NCI-H345 (cell line): ENCODE results near the gene LRRC61.

Source experiments
- DNase-seq: peaks from one replicate; lab custom pipeline; 2025; lab: John Stamatoyannopoulos, UW

The LRRC61 gene

DNA sequence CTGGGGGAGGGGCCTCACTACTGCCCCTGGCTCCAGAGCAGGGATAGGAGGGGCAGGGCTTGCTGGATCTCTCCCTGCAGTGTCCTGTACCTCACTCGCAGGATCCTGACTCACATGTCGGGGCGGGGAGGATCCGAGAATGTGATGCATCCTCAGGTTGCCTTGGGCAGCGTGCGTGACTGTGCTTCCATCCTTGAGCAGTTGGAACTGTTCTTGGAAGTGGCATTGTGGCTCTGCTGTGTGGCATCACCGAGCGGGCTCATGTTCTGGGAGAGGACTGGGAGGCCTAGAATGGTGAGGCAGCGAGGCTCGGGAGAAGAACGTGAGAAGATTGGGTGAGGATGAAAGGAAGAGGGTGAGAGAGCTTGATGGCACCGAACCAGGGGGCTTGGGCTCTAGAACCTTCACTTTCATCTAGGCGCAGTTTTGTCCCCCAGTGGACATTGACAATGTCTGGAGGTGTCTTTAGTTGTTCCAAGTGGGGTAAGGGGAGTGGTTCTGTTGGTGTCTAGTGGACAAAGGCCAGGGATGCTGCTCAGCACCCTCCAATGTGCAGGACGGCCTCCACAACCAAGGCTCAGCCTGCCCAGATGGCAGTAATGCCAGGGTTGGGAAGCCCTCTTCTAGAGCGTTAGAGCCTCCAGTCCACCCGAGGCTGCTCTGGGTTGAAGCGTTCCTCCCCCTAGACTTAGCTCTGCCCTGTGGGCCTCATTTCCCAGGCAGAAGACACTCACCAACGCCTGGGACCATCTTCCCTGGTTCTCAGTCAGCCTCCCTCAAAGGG lies 9.9 kb downstream of the LRRC61 start:
- DNase-seq = no peak

DNA sequence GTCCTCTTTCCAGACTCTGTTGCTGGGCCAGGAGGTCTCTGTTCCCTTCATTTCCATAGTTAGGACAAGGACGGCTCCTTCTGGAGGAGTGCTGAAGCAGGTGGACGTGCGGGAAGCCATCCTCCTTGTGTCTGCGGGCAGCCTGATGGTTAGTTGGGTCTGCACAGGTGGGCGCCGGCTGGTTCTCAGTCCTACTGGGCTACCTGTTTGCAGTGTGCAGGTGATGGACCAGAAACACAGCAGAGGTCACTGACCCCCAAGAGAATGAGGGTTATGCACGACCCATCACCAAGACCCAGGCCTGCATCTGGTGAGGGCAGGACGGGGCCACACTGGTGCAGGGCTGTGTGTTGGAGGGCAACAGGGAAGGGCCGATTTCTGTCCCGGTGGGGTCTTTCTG lies 10.5 kb downstream of the LRRC61 start:
- no peak for DNase-seq

DNA sequence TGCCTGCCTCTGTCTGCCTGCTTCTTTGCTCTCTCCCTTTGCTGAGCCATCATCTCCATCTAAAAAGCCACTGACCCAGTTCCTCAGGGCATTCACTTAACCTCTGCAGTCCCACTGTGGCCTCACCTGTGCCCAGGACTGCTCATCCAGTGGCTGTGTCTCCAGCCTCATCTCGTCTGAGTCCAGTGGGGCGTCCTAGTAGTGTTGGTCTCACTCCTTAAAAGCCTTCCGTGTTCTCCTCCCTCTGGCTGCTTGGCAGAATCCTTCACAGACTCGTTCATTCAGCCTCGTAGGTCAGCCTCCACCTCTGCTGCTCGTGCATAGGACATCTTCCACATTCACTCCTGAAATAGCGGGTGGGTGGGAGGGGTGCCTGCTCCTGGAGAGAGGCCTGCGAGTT lies 11.0 kb downstream of the LRRC61 start:
- no peak for DNase-seq

DNA sequence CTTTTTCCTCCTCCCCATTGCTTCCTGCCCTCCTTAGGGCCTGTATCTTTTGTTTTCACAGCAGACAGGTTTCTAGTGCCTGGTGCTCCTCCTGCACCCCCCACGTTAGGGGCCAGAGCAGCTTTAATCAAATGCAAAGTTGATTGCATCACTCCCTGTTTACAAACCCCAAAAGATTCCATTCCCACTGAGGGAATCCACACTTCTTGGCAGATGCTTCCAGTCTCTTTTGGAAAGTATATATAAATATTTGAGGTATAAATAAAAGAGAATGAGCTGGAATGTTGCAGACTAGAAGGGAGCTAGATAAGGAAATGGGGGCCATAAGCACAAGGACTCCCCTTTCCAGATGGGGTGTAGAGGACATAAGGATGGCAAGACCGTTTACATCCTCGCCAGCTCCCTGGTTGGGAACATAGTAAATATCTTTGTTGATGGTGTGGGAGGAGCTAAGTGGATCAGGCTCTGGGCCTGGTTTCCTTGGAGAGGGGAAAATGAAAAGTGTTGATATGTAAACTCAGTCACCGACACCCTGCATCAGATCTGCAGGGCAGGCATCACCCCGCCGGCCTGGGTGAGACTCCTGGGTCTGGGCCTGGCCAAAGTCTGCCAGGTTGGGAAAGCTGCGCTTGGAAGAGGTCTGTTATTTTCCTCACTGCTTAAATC lies 12.1 kb downstream of the LRRC61 start:
- DNase-seq = no peak

DNA sequence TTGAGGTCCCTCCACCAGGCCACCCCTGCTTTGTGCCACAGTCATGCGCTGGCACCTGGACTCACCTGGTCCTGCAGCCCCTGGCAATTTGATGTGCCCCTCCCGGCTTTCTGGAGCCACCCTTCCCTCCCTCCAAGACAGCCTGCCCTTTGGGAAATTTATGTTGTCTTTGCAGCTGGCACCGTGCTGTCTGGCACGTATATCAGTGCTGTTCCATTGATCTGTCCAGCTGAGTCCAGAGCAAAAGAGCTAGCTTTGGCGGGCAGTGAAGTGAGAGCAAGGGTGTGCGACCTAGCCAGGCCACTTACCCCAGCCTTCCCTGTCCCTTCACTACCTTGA lies 12.6 kb downstream of the LRRC61 start:
- no peak for DNase-seq

DNA sequence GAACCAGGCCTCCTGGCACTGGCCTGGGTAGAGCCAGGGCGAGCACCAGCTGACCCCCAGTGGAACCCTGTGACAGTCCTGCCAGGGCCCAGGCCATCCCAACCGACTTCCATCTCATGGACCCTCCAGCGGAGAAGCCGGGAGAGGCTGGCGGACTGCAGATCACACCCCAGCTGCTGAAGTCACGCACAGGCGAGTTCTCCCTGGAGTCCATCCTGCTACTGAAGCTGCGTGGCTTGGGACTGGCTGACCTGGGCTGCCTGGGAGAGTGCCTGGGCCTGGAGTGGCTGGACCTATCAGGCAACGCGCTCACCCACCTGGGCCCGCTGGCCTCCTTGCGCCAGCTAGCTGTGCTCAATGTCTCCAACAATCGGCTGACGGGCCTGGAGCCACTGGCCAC lies 13.6 kb downstream of the LRRC61 start:
- DNase-seq = no peak

DNA sequence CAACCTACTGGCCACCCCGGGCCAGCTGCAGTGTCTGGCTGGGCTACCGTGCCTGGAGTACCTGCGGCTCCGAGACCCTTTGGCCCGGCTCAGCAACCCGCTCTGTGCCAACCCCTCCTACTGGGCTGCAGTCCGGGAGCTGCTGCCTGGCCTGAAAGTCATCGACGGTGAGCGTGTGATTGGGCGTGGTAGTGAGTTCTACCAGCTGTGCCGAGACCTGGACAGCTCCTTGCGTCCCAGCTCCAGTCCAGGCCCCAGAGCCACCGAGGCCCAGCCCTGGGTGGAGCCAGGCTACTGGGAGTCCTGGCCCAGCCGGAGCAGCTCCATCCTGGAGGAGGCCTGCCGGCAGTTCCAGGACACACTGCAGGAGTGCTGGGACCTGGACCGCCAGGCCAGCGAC lies 14.0 kb downstream of the LRRC61 start:
- no peak for DNase-seq

DNA sequence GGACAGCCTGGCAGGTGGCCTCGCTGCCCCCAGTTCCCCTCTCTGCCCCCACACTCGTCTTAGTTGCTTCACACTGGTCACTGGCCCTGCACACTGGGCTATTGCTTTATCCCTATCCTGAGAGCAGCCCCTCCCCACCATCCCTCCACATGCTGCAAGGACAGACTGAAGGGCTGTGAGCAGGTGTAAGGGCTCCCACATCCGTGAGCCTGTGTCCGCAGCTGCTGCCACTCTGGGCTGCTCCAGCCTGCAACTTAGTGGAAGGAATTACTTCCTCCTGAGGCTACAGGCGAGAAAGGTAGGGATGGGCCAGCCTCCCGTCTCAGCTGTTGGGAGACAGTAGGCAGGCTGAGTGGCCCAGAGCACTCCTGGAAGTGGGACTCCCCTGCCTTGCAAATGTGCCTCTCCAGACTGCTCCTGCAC lies 14.5 kb downstream of the LRRC61 start:
- no peak for DNase-seq

DNA sequence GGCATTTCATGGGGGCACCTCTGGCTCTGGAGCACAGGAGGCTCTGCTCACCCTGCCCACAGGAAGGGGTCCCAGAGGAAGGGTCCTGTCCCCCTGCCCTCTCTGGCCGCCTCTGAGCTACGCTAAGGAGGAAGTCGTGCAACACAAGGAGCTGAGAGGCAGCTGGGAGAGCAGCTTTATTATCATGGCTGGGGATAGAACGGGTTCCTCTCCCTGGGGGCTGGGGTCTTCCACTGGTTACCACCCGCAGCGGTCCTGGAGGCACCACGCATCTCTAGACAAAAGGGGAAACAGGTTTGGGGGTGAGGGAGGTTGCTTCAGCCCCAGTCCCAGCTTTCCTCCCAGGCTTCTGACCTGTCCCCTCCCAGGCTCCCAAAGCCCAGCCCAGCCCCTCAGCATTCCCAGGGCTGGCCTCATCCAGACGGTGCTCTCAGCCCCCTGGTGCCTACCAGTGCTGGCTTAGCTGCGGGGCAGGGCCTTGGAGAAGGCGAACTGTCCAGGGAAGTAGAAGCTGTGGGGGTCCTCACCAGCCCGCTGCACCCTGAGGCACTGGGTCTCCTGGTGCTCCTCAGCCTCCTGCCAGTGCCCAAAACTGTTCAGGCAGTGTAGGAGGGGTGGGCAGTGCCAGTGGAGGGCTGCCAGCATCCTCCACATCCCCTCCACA lies 15.1 kb downstream of the LRRC61 start:
- DNase-seq = no peak

DNA sequence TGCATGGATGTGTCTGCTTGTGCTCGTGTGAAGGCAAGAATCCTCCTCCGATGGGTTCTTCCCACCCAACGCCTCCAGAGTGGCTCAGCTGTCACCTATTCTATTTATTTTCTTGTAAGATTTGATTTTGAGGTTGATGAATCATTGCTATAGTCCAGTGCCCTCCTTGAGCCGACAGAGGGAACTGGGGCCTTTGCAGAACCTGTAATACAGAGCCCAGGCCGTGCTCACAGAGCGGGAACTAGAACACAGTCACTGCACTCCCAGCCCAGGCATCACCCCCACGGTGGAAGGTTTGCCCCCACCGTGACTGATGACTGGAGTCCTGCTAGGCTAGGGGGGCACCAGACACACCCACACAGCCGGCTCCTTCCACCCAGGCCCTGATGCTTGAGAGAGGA lies 16.3 kb downstream of the LRRC61 start:
- no peak for DNase-seq

DNA sequence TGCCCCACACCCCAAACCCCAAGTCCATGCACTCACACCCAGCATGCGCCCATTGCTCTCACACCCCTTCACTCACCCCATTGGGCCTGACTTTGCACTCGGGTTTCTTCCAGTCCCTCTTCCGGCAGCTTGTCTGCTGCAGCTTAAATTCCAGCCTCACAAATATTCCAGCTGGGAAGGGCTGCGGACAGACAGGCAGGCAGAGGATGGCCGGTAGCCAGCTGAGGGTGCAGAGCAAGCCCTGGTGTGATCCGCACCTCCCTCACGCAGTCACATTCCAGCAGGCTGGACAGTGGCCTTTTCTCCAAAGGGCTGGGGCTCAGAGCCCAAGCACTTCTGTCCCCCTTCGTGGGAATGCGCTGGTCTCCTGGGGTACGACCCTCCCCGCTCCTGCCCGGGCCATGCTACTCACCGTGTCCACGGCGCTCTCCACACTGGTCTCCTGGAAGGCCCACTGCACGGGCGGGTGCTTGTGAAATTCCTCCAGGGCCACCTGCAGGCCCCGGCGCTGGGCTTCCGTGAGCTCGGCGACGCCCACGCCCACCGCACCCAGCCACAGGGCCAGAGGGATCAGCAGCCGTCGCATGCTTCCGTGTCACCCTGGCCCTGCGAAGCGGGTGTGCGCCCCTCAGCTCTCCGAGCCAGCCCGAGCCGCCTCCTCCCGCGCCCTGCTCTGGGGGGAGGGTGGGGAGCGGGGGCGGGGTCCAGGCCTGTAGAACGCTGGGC lies 17.0 kb downstream of the LRRC61 start:
- DNase-seq = no peak

DNA sequence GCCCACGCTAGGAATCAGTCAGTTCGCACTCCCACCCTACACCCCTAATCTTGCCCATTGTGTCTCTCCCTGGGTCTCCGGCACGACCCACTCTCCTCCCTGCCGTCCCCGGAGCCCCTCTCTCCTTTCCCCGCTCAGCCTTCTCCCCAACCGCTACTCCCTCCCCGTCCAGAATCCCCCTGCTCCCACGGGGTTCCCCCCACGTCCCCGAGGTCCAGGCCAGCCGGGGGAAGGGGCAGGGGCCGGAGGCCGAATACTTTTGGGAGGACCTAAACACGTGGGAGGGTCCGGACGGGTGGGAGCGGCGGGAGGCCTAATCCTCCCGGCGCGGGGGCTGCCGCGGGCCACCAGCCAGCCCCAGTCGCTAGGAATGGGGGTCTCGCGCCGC lies 17.7 kb downstream of the LRRC61 start:
- DNase-seq = no peak

DNA sequence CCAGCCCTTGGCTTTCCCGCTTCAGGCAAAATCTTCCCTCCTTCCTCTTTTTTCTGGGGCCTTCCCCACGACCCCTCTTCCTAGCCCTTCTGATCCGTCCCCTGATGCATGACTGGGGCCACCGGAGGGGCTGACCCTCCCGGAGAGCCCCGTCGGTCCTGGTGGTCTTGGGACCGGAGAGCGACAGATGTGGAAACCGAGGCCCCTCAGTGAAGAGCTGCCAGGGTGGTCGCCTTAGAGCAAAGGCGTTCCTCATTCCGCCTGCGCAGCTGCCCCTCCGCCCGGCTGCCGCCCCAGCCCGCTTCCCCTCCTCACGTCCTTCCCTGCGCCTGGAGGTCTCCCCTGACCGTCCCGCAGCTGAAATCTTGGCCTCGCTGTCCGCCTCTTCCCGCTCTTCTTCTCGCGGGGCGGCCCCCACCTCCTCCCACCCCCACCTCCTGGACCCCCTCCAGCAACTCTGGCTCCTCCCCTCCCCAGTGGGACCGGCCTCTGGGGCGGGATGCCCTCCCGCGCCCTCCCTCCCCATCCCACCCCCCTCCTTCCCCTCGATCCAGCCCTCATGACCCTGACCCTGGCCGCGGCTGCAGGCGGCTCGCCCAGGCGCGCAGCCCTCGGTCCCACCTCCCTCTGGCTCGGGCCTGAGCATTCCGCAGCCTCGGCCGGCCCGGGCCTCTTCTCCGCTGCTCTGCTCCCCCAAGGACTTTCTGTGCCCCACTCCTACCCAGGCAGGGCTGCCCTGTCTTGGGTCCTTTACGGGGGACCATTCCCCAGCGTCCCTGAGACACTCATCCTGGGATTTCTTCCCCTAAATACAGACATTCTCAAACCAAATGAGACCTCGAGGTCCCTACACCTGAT lies 18.3 kb downstream of the LRRC61 start, which contains the start of gene RARRES2:
TSS of gene RARRES2 (minus strand) at position 367 of the 858 bp plus-strand sequence. CDS start 1,020 bp downstream, outside the sequence.
- DNase-seq = no peak

DNA sequence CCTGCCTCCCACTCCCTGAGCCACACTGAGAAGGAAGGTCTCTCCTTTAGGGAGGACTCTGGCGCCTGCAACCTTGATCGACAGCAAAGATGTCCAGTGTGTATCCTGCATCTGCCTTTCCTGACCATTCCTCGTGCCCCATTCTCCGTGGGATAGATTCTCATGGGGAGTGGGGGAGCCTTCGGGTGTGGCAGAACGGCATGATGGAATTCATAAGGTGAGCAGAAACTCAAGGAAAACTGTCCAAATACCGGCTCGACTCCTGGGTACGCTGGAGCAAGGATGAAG lies 18.9 kb downstream of the LRRC61 start:
- DNase-seq = no peak

DNA sequence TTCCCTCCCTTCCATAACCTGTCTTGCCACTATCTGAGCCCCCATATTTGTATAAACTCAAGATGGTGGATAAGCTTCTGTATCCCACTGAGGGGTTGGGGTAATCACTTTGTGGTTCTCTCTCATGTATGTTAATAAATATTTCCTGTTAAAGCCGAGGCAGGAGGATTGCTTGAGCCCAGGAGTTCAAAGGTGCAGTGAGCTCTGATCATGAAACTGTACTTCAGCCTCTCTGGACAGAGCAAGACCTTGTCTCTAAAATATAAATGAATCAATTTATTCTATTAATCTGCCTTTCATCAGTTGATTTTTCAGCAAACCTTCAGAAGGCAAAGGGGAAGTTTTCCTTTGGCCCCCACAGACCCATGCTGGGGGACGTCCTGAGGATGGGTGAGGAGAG lies 20.1 kb downstream of the LRRC61 start:
- no peak for DNase-seq

DNA sequence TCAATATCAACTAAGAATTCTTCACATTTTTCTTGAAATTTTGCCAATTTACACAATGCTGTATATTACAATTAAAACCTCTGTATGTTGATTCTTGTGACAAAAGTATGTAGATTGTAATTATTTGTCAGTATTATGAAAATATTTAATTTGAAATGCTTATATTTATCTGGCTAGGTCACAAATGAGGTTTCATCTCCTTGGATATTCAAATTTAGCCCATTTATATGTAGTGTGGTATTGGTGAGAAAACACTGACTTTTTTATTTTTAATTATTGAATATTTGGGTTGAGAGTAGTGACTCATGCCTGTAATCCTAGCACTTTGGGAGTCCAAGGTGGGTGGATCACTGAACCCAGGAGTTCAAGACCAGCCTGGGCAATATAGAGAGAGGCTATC lies 21.1 kb downstream of the LRRC61 start:
- no peak for DNase-seq

DNA sequence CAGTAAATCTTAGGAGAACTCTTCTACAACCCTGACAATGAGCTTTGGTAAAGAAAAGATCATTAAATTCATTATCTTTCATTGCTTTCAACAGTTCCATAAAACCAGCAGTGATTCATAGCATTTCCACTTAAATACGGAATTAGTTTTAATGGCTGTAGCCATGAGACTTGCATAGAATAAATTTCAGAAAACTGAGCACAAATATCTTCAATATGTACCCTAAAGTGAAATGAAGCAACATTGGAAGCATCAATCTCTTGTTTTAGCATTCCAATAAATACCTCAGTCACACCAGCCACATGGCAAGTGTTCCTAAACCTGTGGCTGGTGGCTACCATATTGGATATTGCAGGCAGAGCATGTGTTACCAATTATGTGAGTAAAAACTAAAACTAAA lies 21.9 kb downstream of the LRRC61 start:
- no peak for DNase-seq

DNA sequence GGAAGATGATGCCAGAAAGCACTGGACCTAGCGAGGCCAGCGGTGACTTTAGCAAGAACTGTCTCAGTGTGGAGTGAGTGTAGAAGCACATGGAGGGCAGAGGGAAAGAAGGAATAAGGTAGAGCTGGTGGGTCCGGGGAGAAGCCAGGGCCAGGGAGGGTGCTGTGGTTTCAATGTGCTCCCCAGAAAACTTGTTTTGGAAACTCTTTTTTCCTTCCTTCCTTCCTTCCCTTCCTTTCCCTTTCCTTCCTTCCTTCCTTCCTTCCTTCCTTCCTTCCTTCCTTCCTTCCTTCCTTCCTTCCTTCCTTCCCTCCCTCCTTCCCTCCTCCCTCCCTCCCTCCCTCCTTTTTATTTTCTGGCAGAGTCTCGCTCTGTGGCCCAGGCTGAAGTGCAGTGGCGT lies 23.8 kb downstream of the LRRC61 start:
- no peak for DNase-seq

DNA sequence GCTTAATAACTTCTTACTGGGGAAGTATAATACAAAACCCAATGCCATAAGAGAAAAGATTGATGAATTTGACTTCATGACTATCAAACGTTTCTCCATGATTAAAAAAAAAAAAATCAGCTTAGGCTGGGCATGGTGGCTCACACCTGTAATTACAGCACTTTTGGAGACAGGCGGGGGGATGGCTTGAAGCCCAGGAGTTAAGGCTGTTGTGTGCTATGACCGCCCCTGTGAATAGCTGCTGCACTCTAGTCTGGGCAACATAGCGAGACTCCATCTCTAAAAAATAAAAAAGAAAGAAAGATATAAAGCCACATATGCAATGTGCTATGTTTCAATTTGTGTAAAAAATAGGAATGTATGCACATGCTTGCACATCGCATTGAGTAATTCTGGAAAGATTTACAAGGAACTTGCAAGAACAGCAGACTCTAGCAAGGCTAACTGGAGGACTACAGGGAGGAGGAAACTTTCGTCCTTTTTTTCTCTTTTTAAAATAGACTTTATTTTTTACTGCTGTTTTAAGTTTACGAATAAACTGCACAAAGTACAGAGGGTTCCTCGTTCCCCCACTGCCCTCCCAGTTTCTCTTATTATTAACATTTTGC lies 28.5 kb downstream of the LRRC61 start:
- DNase-seq = no peak

DNA sequence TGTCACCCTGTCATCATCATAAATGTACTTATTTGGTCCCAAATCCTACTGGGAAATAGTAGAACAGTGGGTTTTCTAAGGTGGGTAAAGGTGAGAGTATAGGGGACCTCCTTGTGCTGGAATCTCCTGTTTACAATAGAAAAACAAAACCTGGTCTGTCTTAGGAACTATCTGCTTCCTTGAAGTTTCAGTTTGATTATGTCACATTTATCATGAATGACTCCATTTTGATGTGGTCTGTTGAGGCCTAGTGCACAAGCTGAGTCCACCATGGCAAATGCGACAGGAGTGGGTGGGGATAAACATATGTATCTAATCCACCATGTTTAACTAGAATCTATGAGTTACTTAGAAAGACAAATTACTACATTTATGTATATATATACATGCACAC lies 32.5 kb downstream of the LRRC61 start:
- DNase-seq = no peak

DNA sequence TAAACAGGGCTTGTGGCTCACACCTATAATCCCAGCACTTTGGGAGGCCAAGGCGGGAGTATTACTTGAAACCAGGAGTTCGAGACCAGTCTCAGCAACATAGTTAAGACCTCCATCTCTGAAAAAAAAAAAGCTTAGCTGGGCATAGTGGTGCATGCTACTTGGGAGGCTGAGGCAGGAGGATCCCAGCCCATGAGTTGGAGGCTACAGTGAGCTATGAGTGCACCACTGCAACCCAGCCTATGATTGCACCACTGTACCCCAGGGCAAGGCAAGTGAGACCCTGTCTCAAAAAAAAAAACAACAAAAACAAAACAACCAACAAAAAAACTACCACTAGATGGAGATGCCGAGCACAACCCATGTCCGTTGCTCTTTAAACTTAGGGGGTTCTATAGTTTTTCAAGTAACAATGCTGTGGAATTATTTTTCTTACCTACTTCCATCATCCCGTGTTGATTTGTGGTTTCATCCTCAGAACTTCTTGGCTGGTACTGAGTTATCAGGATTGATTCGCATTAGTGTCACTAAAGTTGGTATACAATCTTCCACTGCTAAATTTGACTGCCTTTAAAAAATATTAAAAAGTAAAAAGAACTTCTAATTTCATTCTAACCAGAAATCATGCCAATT lies 33.2 kb downstream of the LRRC61 start:
- DNase-seq = peak; percentile 20
